Measurements from ENCODE around the gene SMS. TPM values are rescaled to one million over a fixed set of nuclear protein-coding genes. Genes with fewer than 3 reads are reported as not detected.

Gene SMS
- total and polyA plus RNA-seq, 4 donors = 47.5 to 55.9 (median 52.3) TPM

- no peak for ATAC-seq (ENCODE audit: insufficient read depth, low FRiP score)
- no peaks in the 10 kb centered on the region for H3K4me1 ChIP-seq (ENCODE audit: control insufficient read depth in 5 of 5, insufficient read depth in 5 of 5, low read length in 5 of 5)
- no peak overlapping the region for H3K9ac ChIP-seq (ENCODE audit: insufficient read depth in 1 of 2, low read length in 2 of 2)
- peaks cover 0 to 4% (median 2%) of the 10 kb centered on the region in 3 donors for H3K27me3 ChIP-seq (ENCODE audit: control insufficient read depth in 3 of 3, insufficient read depth in 3 of 3, low read length in 2 of 3)
- no peak for TF ChIP-seq CTCF (IDR thresholded peaks at IDR 0.05; ENCODE audit: control extremely low read depth, extremely low read depth)
- no peak overlapping the region for H3K4me3 ChIP-seq
- H3K9me3 ChIP-seq (ENCODE audit: control insufficient read depth in 4 of 4, insufficient read depth in 3 of 4, low read length in 3 of 4) = no peaks in the 10 kb centered on the region
- no peak overlapping the region for H3K27ac ChIP-seq (ENCODE audit: low read depth in 1 of 2, low read length in 1 of 2)
- DNase-seq = no peak
- 93 to 95% methylated on average over 4 of the region's 4 CpGs for WGBS, 2 donors
- no peaks in the 10 kb centered on the region for H3K36me3 ChIP-seq (ENCODE audit: control insufficient read depth in 4 of 4, insufficient read depth in 4 of 4, low read length in 4 of 4)
Measured at GRCh38 chrX:21912989-21913388, 27.5 kb upstream of the SMS start.

- no peak for ATAC-seq (ENCODE audit: insufficient read depth, low FRiP score)
- Histone ChIP-seq H3K27ac (ENCODE audit: low read depth in 1 of 2, low read length in 1 of 2) (no peak overlapping the region), H3K9ac (ENCODE audit: insufficient read depth in 1 of 2, low read length in 2 of 2) (no peak overlapping the region)
Measured at GRCh38 chrX:21926116-21926515, 14.4 kb upstream of the SMS start.

GRCh38 chrX:21926527-21927278, 13.8 kb upstream of the SMS start:
- DNase-seq (peak in 2 of 3 donors; percentile 67 to 71), ATAC-seq (ENCODE audit: insufficient read depth, low FRiP score) (no peak)
- no peaks in the 10 kb centered on the region for H3K9me3 ChIP-seq (ENCODE audit: control insufficient read depth in 4 of 4, insufficient read depth in 3 of 4, low read length in 3 of 4)
- peaks cover 0 to 2% (median 0%) of the 10 kb centered on the region in 3 donors for H3K27me3 ChIP-seq (ENCODE audit: control insufficient read depth in 3 of 3, insufficient read depth in 3 of 3, low read length in 2 of 3)
- H3K4me1 ChIP-seq (ENCODE audit: control insufficient read depth in 5 of 5, insufficient read depth in 5 of 5, low read length in 5 of 5) = peaks cover 0 to 8% (median 0%) of the 10 kb centered on the region in 5 donors
- no peaks in the 10 kb centered on the region for H3K36me3 ChIP-seq (ENCODE audit: control insufficient read depth in 4 of 4, insufficient read depth in 4 of 4, low read length in 4 of 4)
- 49 to 70% methylated on average over 6 of the region's 6 CpGs for WGBS, 2 donors
- H3K27ac ChIP-seq (ENCODE audit: low read depth in 1 of 2, low read length in 1 of 2) = no peak overlapping the region
- no peak for TF ChIP-seq CTCF (IDR thresholded peaks at IDR 0.05; ENCODE audit: control extremely low read depth, extremely low read depth)
- peak overlapping the region in 1 of 2 donors; percentile 42 for H3K9ac ChIP-seq (ENCODE audit: insufficient read depth in 1 of 2, low read length in 2 of 2)
- H3K4me3 ChIP-seq = no peak overlapping the region

More at GRCh38 chrX:21926116-21926515, 14.4 kb upstream of the SMS start:
- peaks cover 0 to 2% (median 0%) of the 10 kb centered on the region in 3 donors for H3K27me3 ChIP-seq (ENCODE audit: control insufficient read depth in 3 of 3, insufficient read depth in 3 of 3, low read length in 2 of 3)
- H3K4me3 ChIP-seq = no peak overlapping the region
- WGBS, 2 donors = 31 to 57% methylated on average over 3 of the region's 3 CpGs
- no peaks in the 10 kb centered on the region for H3K9me3 ChIP-seq (ENCODE audit: control insufficient read depth in 4 of 4, insufficient read depth in 3 of 4, low read length in 3 of 4)
- TF ChIP-seq CTCF (IDR thresholded peaks at IDR 0.05; ENCODE audit: control extremely low read depth, extremely low read depth) = no peak
- H3K4me1 ChIP-seq (ENCODE audit: control insufficient read depth in 5 of 5, insufficient read depth in 5 of 5, low read length in 5 of 5) = peaks cover 0 to 8% (median 0%) of the 10 kb centered on the region in 5 donors
- DNase-seq = peak in 2 of 3 donors; percentile 66 to 73
- no peaks in the 10 kb centered on the region for H3K36me3 ChIP-seq (ENCODE audit: control insufficient read depth in 4 of 4, insufficient read depth in 4 of 4, low read length in 4 of 4)

Data from lung (tissue), 12 donors.